ENCODE measurements around the gene NSUN6. TPM values are rescaled to one million over a fixed set of nuclear protein-coding genes. Genes with fewer than 3 reads are reported as not detected.

NSUN6 gene
- total RNA-seq, 4 donors from 2014 or later: 7.5 to 14.1 (median 11.7) TPM

GRCh38 chr10:18571780-18572179, 79.6 kb downstream of the NSUN6 start:
- TF ChIP-seq CTCF (IDR thresholded peaks at IDR 0.05; ENCODE audit: low read depth): no peak

- TF ChIP-seq CTCF (IDR thresholded peaks at IDR 0.05; ENCODE audit: low read depth): no peak
Observed at GRCh38 chr10:18571076-18571475, 80.3 kb downstream of the NSUN6 start.

- TF ChIP-seq CTCF (IDR thresholded peaks at IDR 0.05; ENCODE audit: low read depth): no peak
Observed at GRCh38 chr10:18567343-18567856, 84.0 kb downstream of the NSUN6 start.

- TF ChIP-seq CTCF (IDR thresholded peaks at IDR 0.05; ENCODE audit: low read depth): no peak
Observed at GRCh38 chr10:18566177-18566576, 85.2 kb downstream of the NSUN6 start.

GRCh38 chr10:18565006-18565405, 86.4 kb downstream of the NSUN6 start:
- no peak for TF ChIP-seq CTCF (IDR thresholded peaks at IDR 0.05; ENCODE audit: low read depth)

GRCh38 chr10:18563003-18563726, 88.2 kb downstream of the NSUN6 start:
- TF ChIP-seq CTCF (IDR thresholded peaks at IDR 0.05; ENCODE audit: low read depth): no peak

- no peak for TF ChIP-seq CTCF (IDR thresholded peaks at IDR 0.05; ENCODE audit: low read depth)
Observed at GRCh38 chr10:18561861-18562551, 89.4 kb downstream of the NSUN6 start.

Data from subcutaneous adipose tissue (tissue), 4 donors.